ENCODE results near the gene PRICKLE1. TPM values are rescaled to one million over a fixed set of nuclear protein-coding genes. Genes with fewer than 3 reads are reported as not detected.

Gene PRICKLE1
- total and polyA plus RNA-seq, 10 of the 15 experiments (the other 5 are each of a cell fraction or from before 2014, with no cell fraction given), result 0.47 to 2.8 (median 0.86) TPM

DNA sequence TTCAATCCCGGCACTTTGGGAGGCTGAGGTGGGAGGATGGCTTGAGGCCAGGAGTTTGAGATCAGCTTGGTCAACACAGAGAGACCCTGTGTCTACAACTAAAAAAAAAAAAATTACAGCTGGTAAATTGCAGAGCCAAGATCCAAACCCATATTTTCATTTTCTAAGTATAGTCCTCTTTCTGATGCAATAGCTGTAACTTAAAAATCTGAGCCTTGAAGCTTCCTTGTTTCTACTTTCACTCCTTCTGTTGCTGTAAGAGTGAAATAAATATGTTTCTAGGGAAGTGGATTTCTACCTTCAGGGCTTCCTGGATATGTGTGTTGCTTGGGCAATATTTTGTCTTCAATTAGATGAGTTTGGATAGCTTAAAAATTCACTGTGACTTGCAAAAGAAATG, 42.0 kb upstream of the PRICKLE1 start:
- intact Hi-C loops (cut with micrococcal nuclease; ENCODE audit: unreplicated experiment), result no loop called here
- CTCF ChIA-PET, result interaction anchor here (0.7 to 0.9 kb wide), 2 partner anchors 8 to 835 kb away, joined by 3 read pairs; no protein-coding TSS in a partner anchor
- DNase-seq (ENCODE audit: low read depth, low spot score), result no peak
- no peak for ATAC-seq
- Histone ChIP-seq H2AFZ (ENCODE audit: control insufficient read depth, low read depth, low read length) (no peak overlapping the region), H3K79me2 (ENCODE audit: control insufficient read depth, insufficient read depth, low read length) (no peaks in the 10 kb centered on the region), H3K4me1 (ENCODE audit: control insufficient read depth, insufficient read depth, low read length) (no peaks in the 10 kb centered on the region), H3K4me2 (ENCODE audit: control insufficient read depth, insufficient read depth) (no peak overlapping the region), H3K9me3 (replicated peaks; ENCODE audit: control insufficient read depth, insufficient read depth, low read length) (no peaks in the 10 kb centered on the region), H3K27me3 (replicated peaks in 1 of 2; ENCODE audit: control insufficient read depth in 2 of 2, insufficient read depth in 2 of 2, low read length in 1 of 2) (no peaks in the 10 kb centered on the region), H3K36me3 (ENCODE audit: control insufficient read depth in 2 of 2, insufficient read depth in 2 of 2, low read length in 1 of 2) (no peaks in the 10 kb centered on the region), H4K20me1 (ENCODE audit: control insufficient read depth, insufficient read depth) (no peaks in the 10 kb centered on the region), H3K27ac (ENCODE audit: control insufficient read depth, insufficient read depth) (no peak overlapping the region), H3K4me3 (no peak overlapping the region), H3K9ac (ENCODE audit: control insufficient read depth, insufficient read depth, low read length) (no peak overlapping the region)
- RAD21 ChIA-PET (ENCODE audit: unreplicated experiment), result interaction anchor here (1.0 kb wide), 1 partner anchor 57 kb away, joined by 3 read pairs; no protein-coding TSS in a partner anchor
- WGBS (ENCODE audit: insufficient coverage, insufficient replicate concordance, low lambda C conversion rate, missing lambda C conversion rate), result 100% methylated on average over 1 of the region's 1 CpG
- SMC1A ChIA-PET (ENCODE audit: uncharacterized antibody, unreplicated experiment), result interaction anchor here (0.7 to 3.0 kb wide), 3 partner anchors 24 to 130 kb away, joined by 3 to 10 read pairs (median 3); no protein-coding TSS in a partner anchor
- TF ChIP-seq, protein P1, sequence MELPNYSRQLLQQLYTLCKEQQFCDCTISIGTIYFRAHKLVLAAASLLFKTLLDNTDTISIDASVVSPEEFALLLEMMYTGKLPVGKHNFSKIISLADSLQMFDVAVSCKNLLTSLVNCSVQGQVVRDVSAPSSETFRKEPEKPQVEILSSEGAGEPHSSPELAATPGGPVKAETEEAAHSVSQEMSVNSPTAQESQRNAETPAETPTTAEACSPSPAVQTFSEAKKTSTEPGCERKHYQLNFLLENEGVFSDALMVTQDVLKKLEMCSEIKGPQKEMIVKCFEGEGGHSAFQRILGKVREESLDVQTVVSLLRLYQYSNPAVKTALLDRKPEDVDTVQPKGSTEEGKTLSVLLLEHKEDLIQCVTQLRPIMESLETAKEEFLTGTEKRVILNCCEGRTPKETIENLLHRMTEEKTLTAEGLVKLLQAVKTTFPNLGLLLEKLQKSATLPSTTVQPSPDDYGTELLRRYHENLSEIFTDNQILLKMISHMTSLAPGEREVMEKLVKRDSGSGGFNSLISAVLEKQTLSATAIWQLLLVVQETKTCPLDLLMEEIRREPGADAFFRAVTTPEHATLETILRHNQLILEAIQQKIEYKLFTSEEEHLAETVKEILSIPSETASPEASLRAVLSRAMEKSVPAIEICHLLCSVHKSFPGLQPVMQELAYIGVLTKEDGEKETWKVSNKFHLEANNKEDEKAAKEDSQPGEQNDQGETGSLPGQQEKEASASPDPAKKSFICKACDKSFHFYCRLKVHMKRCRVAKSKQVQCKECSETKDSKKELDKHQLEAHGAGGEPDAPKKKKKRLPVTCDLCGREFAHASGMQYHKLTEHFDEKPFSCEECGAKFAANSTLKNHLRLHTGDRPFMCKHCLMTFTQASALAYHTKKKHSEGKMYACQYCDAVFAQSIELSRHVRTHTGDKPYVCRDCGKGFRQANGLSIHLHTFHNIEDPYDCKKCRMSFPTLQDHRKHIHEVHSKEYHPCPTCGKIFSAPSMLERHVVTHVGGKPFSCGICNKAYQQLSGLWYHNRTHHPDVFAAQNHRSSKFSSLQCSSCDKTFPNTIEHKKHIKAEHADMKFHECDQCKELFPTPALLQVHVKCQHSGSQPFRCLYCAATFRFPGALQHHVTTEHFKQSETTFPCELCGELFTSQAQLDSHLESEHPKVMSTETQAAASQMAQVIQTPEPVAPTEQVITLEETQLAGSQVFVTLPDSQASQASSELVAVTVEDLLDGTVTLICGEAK (IDR thresholded peaks at IDR 0.05; ENCODE audit: borderline replicate concordance), result no peak
- TF ChIP-seq NFYB (IDR thresholded peaks at IDR 0.05; ENCODE audit: insufficient read depth, low read depth, low read length), result no peak
- in situ Hi-C loops (cut with MboI), result no loop called here
- no TSS peak for BruUV-seq (replicated peaks)
- no peak for FAIRE-seq
- POLR2A ChIA-PET, result no interaction called here

All from GM12878 (cell line).